HG02571 (cell line): ENCODE measurements around the gene ADAMTSL5.
"Not testable (repeated sequence)": the region's sequence is repeated elsewhere in the genome, so short reads cannot be mapped to it uniquely, and the experiment has no call there.

ENCODE experiments used
- ATAC-seq: cut with Tn5 transposase; IDR thresholded peaks from one replicate; pipeline ENCODE4 v1.9.1; 2021; ENCODE audit warnings: mild to moderate bottlenecking, moderate library complexity; ENCODE audit not compliant: unreplicated experiment

The ADAMTSL5 gene

DNA sequence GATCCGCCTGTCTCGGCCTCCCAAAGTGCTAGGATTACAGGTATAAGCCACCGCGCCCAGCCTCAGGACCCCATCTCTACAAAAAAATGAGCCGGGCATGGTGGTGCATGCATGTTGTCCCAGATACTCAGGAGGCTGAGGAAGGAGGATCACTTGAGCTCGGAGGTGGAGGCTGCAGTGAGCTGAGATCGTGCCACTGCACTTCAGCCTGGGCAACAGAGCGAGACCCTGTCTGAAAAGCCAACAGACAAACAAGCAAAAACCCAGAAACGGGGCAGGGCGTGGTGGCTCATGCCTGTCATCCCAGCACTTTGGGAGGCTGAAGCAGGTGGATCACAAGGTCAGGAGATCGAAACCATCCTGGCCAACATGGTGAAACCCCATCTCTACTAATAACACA is 18.0 kb upstream of the ADAMTSL5 start:
- not testable (repeated sequence) for ATAC-seq

DNA sequence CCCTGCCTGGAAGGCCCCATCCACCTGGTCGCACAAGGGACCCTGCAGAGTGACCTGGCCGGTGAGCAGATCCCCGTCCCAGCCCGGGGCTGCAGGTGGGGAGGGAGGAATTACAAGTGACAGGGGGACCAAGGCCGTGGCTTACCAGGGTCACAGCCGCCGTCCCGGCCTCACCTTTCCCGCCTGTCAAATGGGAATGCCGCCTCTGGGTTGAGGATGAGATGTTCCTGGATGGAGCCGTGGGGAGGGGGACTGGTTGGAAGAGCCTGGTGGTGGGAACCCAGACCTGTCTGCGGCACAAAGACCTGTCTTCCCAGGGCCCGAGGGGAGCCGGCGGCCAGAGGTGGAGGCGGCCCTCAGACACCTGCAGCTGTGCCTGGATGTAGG is 16.6 kb upstream of the ADAMTSL5 start:
- ATAC-seq, result no peak

DNA sequence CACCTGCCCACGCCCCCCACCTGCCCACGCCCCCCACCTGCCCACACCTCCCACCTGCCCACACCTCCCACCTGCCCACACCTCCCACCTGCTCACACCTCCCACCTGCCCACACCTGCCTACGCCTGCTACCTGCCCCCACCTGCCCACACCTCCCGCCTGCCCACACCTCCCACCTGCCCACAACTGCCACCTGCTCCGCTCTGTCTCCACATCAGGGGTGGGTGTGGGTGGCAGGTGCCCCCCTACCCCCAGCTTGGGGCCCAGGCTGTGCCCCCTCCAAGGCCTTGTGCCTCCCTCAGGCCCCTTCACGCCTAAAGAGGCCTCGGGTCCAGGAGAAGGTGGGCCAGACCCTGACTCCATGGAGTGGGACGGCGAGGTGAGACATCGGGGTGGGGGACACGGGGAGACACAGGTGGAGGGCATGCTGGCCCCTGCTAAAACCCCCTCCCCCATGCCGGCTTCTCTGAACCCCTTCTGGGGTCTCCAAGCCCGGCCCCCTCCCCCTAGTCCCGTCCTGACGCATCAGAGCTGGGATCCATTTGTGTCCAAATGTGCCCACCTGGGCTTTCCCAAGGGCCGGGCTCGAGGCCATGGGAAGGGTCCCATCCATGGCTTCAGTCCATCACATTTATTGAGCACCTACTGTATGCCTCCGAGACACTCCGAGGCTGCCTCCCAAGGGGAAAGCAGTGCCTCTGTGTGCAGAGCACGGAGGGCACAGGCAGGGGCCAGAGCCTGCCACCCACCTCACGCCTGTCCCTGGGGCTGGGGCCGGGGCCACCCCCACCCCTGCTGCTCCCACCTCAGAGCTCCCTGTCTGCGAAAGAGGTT is 16.0 kb upstream of the ADAMTSL5 start:
- ATAC-seq, result no peak

DNA sequence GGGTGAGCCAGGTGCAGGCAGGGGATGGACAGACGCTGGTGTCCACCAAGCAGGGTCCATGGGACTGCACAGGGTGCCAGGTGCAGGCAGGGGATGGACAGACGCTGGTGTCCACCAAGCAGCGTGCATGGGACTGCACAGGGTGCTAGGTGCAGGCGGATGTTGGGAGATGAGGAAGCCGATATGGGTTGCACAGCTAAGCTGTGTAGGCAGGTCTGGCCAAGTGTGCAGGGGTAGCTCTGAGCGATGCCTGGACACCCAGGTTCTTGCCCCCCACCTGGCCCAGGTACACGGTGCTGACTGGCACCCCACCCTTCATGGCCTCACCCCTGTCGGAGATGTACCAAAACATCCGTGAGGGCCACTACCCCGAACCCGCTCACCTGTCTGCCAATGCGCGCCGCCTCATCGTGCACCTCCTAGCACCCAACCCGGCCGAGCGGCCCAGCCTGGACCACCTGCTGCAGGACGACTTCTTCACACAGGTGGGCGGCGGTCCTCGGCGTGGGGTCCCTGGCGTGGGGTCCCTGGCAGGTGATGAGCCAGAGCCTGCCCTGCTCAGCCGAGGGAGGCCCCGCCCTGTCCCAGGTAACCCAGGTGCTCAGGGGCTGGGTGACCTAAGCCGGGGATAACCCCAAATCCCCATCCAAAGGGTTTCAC is 15.0 kb upstream of the ADAMTSL5 start:
- ATAC-seq, result no peak

DNA sequence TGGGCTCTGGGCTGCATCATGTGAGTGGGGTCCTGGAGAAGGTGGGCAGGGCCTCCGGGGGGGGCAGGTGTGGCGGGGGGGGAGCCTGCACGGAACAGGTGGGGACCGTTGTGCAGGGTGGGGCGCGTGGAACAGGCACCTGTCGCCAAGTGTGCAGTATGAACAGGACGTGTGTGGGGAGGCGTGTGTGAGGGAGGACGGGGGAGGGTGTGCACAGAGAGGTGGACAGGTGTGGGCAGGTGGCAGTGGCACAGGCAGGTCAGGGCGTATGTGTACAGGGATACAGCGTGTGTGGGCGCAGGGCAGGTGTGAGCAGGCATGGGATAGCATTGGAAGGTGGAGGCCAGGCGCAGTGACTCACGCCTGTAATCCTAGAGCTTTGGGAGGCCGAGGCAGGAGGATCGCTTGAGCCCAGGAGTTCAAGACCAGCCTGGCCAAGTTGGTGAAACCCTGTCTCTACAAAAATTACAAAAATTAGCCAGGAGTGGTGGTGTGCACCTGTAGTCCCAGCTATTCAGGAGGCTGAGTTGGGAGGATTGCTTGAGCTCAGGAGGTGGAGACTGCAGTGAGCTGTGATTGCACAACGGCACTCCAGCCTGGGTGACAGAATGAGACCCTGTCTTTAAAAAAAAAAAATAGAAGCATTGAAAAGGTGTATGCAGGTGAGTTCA is 14.3 kb upstream of the ADAMTSL5 start:
- no peak for ATAC-seq

DNA sequence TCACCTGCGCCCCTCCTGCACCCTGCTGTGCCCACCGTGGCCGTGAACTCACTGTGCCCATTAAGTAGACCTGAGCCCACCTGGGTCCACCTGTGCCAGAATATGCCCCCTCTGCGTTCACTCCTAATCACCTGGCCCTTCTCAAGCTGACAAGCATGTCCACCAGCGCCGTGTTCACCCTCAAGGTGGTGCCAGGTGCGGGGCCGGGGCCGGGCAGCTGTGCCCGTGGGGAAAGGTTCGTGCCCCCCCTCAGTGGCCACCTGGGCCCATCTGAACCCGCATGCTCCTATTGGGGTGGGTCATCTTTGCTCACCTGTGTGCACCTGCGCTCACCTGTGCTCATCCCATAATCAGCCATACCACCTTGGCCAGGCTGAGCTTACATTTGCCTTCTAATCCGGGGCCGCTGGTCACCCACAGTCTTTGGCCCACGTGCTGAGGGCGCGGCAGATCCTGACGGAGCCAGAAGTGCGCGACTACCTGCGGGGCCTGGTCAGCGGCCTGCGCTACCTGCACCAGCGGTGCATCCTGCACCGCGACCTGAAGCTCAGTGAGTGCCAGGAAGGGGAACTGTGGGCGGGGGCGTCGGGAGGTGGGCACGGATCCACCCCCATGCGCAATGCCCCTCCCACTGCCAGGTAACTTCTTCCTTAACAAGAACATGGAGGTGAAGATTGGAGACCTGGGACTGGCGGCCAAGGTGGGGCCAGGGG is 13.4 kb upstream of the ADAMTSL5 start:
- no peak for ATAC-seq

DNA sequence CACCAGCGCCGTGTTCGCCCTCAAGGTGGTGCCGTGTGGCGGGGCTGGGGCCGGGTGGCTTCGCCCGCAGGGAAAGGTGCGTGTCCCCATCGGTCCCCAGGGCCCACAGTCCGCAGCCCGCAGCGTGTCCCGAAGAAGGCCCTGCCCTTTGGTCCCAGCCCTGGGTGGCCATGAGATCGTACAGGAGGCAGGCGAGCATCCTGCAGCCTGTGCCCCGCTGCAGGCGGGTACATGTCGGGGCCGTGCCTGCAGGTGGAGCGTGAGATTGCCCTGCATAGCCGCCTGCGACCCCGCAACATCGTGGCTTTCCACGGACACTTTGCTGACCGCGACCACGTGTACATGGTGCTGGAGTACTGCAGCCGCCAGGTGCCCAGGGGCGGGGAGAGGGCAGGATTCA is 12.5 kb upstream of the ADAMTSL5 start:
- no peak for ATAC-seq

DNA sequence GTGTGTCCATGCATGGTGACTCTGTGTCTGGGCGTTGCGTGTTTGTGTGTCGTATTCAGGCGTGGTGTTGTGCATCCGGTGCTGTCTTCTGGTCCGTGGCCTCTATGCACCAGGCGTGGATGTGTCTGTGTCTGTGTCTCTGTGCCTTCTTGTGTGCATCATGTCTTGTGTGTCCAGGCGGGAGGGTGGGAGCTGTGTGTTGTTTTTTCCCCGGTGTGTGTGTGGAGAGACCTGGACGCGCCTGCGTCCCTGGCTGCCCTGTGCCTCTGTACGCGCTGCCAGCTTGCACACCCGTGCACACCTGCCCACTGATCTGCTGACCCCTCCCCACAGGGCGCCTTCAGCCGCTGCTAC is 12.1 kb upstream of the ADAMTSL5 start:
- ATAC-seq, result no peak

DNA sequence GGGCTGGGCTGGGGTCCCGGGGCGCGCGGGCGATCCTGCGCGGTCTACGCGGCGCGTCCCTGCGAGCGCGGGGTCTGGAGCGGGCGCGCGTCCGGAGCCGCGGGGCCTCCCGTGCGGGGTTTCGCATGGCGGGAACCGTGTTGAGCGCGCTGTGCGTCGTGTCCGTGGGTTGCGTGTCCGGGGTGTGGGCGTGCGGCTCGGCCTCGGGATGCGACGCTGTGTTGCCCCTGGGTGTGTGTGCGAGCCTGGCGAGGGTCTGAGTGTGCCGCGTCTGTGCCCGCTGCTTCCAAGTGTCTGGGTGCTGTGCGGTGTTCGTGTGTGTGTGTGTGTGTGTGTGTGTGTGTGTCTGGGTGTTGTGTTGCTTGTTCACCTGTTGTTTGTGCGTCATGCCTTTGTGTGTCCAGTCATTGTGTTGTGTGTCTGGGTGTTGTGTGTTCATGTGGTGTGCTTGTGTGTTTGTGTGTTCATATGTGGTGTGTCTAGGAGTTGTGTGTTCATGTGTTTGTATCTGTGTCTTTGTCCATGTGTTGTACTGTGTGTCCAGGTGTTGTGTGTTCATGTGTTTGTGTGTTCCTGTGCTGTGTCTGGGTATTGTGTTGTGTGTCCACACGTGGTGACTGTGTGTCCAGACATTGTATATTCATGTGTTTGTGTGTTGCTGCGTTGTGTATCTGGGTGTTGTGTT is 11.6 kb upstream of the ADAMTSL5 start:
- no peak for ATAC-seq

DNA sequence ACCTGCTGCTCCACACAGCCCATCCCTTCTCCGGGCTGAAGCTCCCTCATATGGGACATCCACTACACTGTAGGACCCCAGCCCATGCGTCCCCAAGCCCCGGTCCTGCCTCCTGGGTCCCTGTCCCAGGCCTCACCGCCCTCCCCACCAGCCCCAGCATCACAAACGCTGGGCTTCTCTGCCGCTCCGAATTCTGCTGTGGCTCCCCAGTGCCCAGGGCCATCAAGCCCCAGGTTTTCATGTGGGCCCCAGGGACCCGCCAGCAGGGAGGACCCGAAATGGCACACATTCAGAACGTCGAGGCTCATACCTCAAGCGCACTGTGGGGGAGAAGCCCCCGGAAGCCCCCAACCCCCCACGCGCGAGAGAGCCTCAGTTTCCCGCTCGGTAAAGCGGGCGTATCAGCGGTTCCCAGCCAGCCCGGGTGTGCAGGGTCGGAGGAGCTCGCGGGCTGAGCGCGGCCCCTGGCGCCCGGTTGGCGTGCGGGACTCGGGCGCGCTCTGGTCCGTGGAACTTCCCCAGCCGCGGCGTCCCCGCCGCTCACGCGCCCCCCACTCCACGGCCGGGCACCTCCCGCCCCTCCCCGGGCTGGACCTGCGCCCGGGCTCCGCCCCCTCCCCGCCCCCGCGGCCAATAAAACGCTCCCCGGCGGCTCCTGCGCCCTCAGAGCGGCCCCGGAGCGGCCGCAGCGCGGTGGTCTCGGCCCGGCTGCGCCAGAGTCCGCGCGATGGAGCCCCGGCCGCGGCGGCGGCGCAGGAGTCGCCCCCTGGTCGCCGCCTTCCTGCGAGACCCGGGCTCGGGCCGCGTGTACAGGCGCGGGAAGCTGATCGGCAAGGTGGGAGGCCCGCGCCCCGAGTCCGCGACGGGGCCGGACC is 10.8 kb upstream of the ADAMTSL5 start, which contains the start of gene PLK5:
Gene PLK5, plus strand, starts transcription at position 666 of the 875 bp plus-strand sequence. CDS start 2,920 bp downstream, outside the sequence.
- no peak for ATAC-seq

DNA sequence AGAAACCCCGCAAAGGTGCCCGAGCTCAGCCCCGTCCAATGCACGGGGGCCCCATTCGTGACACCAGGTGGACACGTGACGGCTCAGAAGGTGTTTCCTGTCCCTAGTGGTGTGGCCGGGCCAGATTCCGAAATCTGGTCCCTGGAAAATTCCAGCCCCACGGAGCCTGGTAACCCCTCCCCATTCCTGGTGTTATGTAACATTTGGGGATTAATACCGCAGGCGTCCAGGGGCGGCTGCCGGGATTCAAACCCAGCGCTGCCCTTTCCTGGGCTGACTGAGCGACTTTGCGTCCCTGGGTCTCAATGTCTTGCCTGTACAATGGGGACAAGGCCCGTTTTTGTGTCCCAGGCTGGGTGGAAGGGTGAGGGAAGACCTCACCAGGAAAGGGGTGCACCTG is 10.0 kb upstream of the ADAMTSL5 start:
- ATAC-seq, result no peak

DNA sequence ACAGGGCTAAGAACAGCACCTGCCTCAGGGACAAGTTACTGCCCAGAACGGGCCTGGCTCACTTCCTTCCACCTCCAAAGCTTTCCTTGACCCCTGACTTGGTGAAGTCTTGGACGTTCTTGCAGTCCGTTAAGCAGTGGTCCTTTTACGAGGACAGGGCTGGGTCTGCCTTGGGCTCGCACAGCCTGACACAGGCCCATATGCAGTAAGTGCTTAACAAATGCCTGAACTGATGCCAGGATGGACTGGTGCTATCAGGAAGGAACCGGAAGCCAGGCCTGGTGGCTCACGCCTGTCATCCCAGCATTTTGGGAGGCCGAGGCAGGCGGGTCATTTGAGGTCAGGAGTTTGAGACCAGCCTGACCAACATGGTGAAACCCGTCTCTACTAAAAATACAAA is 9.2 kb upstream of the ADAMTSL5 start:
- no peak for ATAC-seq

DNA sequence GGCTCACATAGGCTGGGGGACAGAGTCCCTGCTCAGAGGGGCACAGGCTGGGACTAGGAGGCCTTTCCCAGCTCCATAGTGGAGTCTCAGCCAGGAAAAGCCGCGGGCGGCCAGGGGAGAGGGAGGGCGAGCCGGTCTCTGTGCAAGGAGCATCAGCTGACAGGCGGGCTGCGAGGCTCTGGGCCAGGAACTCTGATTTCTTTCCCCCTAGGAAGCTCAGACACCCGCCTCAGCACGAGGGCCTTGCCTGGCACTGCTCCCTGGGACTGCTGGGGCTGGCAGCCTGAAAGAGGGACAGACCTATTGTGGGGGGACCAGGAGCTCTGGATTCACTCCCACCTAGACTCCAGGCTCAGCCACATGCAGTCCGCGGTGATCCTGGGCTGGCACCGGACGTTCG is 8.8 kb upstream of the ADAMTSL5 start:
- no peak for ATAC-seq

DNA sequence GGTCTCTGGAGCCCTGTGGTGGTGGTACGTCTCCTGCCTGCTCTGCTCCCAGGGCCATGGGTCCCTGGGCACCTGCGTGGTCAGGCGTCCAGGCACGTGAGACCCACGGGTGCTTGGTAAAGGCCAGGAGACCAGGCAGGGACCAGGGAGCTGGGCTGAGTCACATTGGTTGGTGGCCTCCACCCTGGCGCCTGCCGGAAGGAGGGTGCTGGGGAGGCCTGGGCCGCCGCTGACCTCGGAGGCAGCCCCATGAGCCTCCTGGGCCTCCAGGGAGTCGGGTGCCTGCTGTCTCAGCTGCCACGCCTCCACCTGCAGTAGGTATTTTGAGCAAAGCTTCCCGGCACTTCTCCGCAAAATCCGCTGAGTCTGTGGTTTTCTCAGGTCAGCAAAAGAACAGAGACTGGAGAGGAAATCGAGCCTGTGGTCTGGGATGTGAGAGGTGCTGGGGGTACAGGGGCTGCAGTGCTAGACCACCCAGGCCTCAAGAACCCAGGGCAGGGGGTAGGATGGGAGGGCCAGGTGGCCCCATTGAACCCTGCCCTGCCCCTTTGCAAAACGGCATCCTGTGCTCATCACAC is 7.5 kb upstream of the ADAMTSL5 start:
- no peak for ATAC-seq

DNA sequence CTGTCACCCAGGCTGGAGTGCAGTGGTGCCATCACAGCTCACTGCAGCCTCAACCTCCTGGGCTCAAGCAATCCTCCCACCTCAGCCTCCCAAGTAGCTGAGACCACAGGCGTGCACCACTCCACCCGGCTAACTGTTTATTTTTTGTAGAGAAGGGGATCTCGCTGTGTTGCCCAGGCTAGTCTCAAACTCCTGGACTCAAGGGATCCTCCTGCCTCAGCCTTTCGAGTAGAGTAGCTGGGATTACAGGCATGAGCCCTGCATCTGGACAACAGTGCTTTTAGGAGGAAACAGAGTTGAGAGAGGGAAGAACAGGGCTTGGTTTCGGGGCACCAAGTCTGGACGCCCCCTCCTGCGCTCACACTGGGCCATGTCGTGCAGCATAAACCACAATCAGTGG is 7.0 kb upstream of the ADAMTSL5 start:
- ATAC-seq, result not testable (repeated sequence)

DNA sequence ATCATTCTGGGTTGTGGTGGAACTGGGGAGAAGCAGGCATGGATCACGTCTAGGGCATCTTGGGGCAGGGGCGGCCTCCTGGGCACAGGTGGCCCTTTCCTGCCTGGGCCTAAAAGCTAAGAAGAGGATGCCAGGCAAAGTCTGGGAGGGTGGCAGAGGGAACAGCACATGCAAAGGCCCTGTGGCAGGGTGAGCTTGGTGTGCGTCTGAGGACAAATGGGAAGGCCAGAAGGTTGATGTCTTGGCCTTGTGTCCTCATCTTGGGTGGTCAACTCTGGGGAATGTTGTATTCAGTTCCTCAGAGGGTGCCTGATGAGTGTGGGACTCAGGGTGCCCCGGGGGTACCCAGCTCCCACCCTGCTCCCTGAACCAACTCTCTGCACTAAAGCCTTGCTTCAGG is 5.7 kb upstream of the ADAMTSL5 start:
- ATAC-seq, result no peak

DNA sequence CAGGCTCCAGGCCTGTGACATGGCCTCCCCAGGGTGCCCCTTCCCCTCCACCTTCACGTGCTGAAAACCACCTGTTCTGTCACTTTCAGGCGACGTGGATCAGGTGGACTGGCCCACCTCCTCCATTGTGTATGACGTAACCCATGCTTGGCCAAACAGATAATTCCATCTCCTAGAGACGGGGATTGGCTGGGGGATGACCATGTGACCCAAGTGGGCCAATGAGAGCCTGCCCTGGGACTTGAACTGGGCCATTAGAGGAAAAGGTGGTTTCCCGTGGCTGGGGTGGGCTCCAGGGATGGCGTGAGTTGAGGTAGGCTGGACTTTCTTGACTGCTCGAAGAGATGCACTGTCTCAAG is 3.6 kb upstream of the ADAMTSL5 start:
- no peak for ATAC-seq

DNA sequence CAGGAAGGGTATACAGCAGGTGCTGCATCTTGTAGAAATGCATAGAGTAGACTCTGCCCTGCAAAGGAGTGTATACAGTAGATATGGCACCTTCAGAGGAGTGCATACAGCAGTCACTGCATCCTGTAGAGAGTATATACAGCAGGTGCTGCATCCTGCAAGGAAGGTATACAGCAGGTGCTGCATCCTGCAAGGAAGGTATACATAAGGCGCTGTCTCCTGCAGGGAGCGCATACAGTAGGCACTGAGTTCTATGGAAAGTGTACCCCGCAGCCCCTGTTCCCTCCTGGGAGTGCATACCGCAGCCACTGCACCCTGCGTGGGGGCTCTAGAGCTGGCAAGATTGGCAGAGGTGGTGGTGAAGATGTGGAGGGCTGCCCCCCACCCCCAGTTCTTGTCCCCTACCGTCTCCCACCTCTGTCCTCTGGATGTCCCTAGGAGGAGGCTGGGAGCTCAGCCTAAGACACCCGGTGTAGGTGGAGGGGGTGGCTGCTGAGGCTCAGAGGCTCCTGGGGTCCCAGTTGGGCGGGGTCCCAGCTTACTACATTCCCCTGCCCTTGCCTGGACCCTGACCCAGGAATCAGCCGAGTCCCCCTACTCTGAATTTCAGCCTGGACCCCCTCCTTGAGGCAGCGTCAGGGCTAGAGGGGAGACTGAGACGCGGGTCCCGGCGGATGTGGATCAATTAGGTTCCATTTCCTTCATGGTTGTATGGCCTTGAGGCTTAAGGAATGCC is 2.3 kb upstream of the ADAMTSL5 start:
- no peak for ATAC-seq

DNA sequence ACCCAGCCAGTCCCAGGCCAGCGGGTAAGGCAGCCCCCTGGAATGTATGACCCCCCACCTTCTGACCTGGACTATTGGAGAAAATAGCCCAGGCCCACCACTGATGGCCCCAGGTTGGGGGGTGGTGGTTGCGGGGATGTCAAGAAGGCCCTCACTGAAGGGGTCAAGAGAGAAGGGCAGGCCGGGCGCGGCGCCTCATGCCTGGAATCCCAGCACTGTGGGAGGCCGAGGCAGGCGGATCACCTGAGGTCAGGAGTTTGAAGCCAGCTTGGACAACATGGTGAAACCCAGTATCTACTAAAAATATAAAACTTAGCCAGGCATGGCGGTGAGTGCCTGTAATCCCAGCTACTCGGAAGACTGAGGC is 1.5 kb upstream of the ADAMTSL5 start:
- no peak for ATAC-seq
